Caco-2 (cell line): ENCODE data around the gene MPHOSPH8. TPM values are rescaled to one million over a fixed set of nuclear protein-coding genes. Genes with fewer than 3 reads are reported as not detected.

Source experiments
- BruUV-seq: library from RNA; stranded (reverse); fragments of 400-500 nt; replicated peaks from 2 replicates; lab custom pipeline; 2021; lab: Mats Ljungman, UMichigan
- CTCF ChIA-PET: fragments of 300-600 bp; sonication (Branson Sonifier 250); formaldehyde crosslinking; loops from one replicate; lab custom pipeline; 2022; ENCODE audit warnings: antibody characterized with exemption; lab: Charles Lee
- POLR2A ChIA-PET: fragments of 300-600 bp; sonication (Branson Sonifier 250); formaldehyde crosslinking; loops from one replicate; lab custom pipeline; 2022; ENCODE audit warnings: antibody characterized with exemption; lab: Charles Lee
- DNase-seq, 2 experiments: peaks; one replicate each; pipeline versions ENCODE4 v3.0.0 to v3.0.0-alpha.2; 2020 to 2022
- H3K27me3 ChIP-seq: replicated peaks from 2 replicates; pipeline ENCODE4 v1.6.0; 2011; ENCODE audit warnings: low read length; ENCODE audit not compliant: control insufficient read depth, insufficient read depth
- H3K36me3 ChIP-seq: 2 replicates; pipeline ENCODE4 v1.5.1; 2011; ENCODE audit warnings: low read length; ENCODE audit not compliant: control insufficient read depth, insufficient read depth
- H3K4me1 ChIP-seq: fragments of 250-450 bp; sonication (Bioruptor Pico); 2 replicates; pipeline ENCODE4 v1.5.1; 2020; ENCODE audit warnings: mild to moderate bottlenecking
- H3K4me3 ChIP-seq: 2 replicates; pipeline ENCODE4 v1.5.1; 2011; ENCODE audit warnings: low read depth, mild to moderate bottlenecking, control low read depth, low read length
- H3K9me3 ChIP-seq: fragments of 250-450 bp; sonication (Bioruptor Pico); 2 replicates; pipeline ENCODE4 v1.5.1; 2020; ENCODE audit warnings: mild to moderate bottlenecking, moderate library complexity
- H3K27ac Mint-ChIP-seq: one replicate; pipeline ENCODE4 v1.8.0; 2022; ENCODE audit warnings: mixed read lengths; ENCODE audit not compliant: unreplicated experiment
- H3K27me3 Mint-ChIP-seq: one replicate; pipeline ENCODE4 v1.8.0; 2022; ENCODE audit warnings: mixed read lengths; ENCODE audit not compliant: insufficient read depth, unreplicated experiment
- H3K36me3 Mint-ChIP-seq: one replicate; pipeline ENCODE4 v1.8.0; 2022; ENCODE audit warnings: mild to moderate bottlenecking, mixed read lengths; ENCODE audit not compliant: insufficient read depth, unreplicated experiment
- H3K4me1 Mint-ChIP-seq: one replicate; pipeline ENCODE4 v1.8.0; 2022; ENCODE audit warnings: low read depth, mixed read lengths; ENCODE audit not compliant: unreplicated experiment
- H3K4me3 Mint-ChIP-seq: one replicate; pipeline ENCODE4 v1.8.0; 2022; ENCODE audit warnings: mild to moderate bottlenecking, moderate library complexity, mixed read lengths; ENCODE audit not compliant: unreplicated experiment
- H3K9me3 Mint-ChIP-seq: one replicate; pipeline ENCODE4 v1.8.0; 2022; ENCODE audit warnings: mixed read lengths; ENCODE audit not compliant: unreplicated experiment
- CTCF ChIP-seq, 2 experiments: fragments of 200-600 bp in 1 of 2; IDR thresholded peaks; 1 replicate in 1 of 2; 2 replicates in 1 of 2; pipeline versions ENCODE4 v1.5.1 to v1.8.0; 2011 to 2022; ENCODE audit warnings: antibody characterized with exemption in 1 of 2, control low read depth in 1 of 2, inconsistent platforms in 1 of 2, low read depth in 1 of 2, low read length in 1 of 2, mild to moderate bottlenecking in 1 of 2, moderate library complexity in 1 of 2; ENCODE audit not compliant: insufficient read depth in 1 of 2, severe bottlenecking in 1 of 2, unreplicated experiment in 1 of 2
- intact Hi-C: fragments of 100-400 bp; cut with micrococcal nuclease; formaldehyde crosslinking; loops from one replicate; pipeline ENCODE4 v1.10.0; 2022; ENCODE audit not compliant: unreplicated experiment
- total RNA-seq: library from RNA; stranded (reverse); gene quantifications from 2 replicates; pipeline ENCODE4 v1.2.3, GENCODE V29; 2022

MPHOSPH8 gene
- total RNA-seq, 1 experiment from 2014 or later, result 31.6 TPM

GRCh38 chr13:19645000-19645399 lies 11.5 kb downstream of the MPHOSPH8 start:
- no peak for TF ChIP-seq CTCF (IDR thresholded peaks at IDR 0.05; ENCODE audit: insufficient read depth in 1 of 2, low read depth in 1 of 2, low read length in 1 of 2, severe bottlenecking in 1 of 2, unreplicated experiment in 1 of 2)
- no peaks in the 10 kb centered on the region for H3K4me1 Mint-ChIP-seq
- BruUV-seq, result no TSS peak
- peaks cover 68% of the 10 kb centered on the region for H3K36me3 Mint-ChIP-seq
- Histone ChIP-seq H3K4me3 (no peak overlapping the region), H3K27me3 (no peaks in the 10 kb centered on the region), H3K36me3 (peaks cover 2% of the 10 kb centered on the region; the same call in 1 of the 2 replicates), H3K4me1 (no peaks in the 10 kb centered on the region), H3K9me3 (no peaks in the 10 kb centered on the region)
- DNase-seq, result no peak
- no peaks in the 10 kb centered on the region for H3K9me3 Mint-ChIP-seq
- POLR2A ChIA-PET, result no interaction called here
- no peaks in the 10 kb centered on the region for H3K27me3 Mint-ChIP-seq
- intact Hi-C loops, result no loop called here
- CTCF ChIA-PET, result no interaction called here
- no peak overlapping the region for H3K27ac Mint-ChIP-seq
- H3K4me3 Mint-ChIP-seq, result no peak overlapping the region

GRCh38 chr13:19646063-19646462 lies 12.6 kb downstream of the MPHOSPH8 start:
- Histone ChIP-seq H3K4me3 (no peak overlapping the region), H3K36me3 (peaks cover 3% of the 10 kb centered on the region; the same call in 1 of the 2 replicates), H3K9me3 (no peaks in the 10 kb centered on the region), H3K27me3 (no peaks in the 10 kb centered on the region), H3K4me1 (no peaks in the 10 kb centered on the region)
- H3K27ac Mint-ChIP-seq, result no peak overlapping the region
- ChIA-PET CTCF (no interaction called here), POLR2A (no interaction called here)
- no peak for TF ChIP-seq CTCF (IDR thresholded peaks at IDR 0.05; ENCODE audit: insufficient read depth in 1 of 2, low read depth in 1 of 2, low read length in 1 of 2, severe bottlenecking in 1 of 2, unreplicated experiment in 1 of 2)
- no peaks in the 10 kb centered on the region for H3K27me3 Mint-ChIP-seq
- no peak for DNase-seq
- BruUV-seq, result no TSS peak
- H3K4me3 Mint-ChIP-seq, result no peak overlapping the region
- peaks cover 74% of the 10 kb centered on the region for H3K36me3 Mint-ChIP-seq
- no peaks in the 10 kb centered on the region for H3K9me3 Mint-ChIP-seq
- intact Hi-C loops, result loop anchor here (2.0 kb wide), 1 partner anchor 13 kb away; the partner anchor contains the start of gene MPHOSPH8
- H3K4me1 Mint-ChIP-seq, result no peaks in the 10 kb centered on the region

- H3K4me1 Mint-ChIP-seq, result no peaks in the 10 kb centered on the region
- H3K27ac Mint-ChIP-seq, result no peak overlapping the region
- intact Hi-C loops, result no loop called here
- H3K9me3 Mint-ChIP-seq, result no peaks in the 10 kb centered on the region
- H3K4me3 Mint-ChIP-seq, result no peak overlapping the region
- Histone ChIP-seq H3K27me3 (no peaks in the 10 kb centered on the region), H3K9me3 (no peaks in the 10 kb centered on the region), H3K36me3 (peaks cover 2% of the 10 kb centered on the region; the same call in 1 of the 2 replicates), H3K4me1 (no peaks in the 10 kb centered on the region), H3K4me3 (no peak overlapping the region)
- DNase-seq, result no peak
- POLR2A ChIA-PET, result no interaction called here
- no peak for TF ChIP-seq CTCF (IDR thresholded peaks at IDR 0.05; ENCODE audit: insufficient read depth in 1 of 2, low read depth in 1 of 2, low read length in 1 of 2, severe bottlenecking in 1 of 2, unreplicated experiment in 1 of 2)
- CTCF ChIA-PET, result no interaction called here
- no peaks in the 10 kb centered on the region for H3K27me3 Mint-ChIP-seq
- no TSS peak for BruUV-seq
- H3K36me3 Mint-ChIP-seq, result peaks cover 68% of the 10 kb centered on the region
Measured at GRCh38 chr13:19650742-19651141, 17.3 kb downstream of the MPHOSPH8 start.
